CD4-positive, alpha-beta T cell treated with Interleukin-6 for 4 hours (primary cell): Measurements from ENCODE around the gene ARSG.

ENCODE experiments used
- DNase-seq: peaks from one replicate; pipeline ENCODE4 v3.0.0-alpha.2; 2020; ENCODE audit warnings: mixed read lengths

Gene ARSG

DNA sequence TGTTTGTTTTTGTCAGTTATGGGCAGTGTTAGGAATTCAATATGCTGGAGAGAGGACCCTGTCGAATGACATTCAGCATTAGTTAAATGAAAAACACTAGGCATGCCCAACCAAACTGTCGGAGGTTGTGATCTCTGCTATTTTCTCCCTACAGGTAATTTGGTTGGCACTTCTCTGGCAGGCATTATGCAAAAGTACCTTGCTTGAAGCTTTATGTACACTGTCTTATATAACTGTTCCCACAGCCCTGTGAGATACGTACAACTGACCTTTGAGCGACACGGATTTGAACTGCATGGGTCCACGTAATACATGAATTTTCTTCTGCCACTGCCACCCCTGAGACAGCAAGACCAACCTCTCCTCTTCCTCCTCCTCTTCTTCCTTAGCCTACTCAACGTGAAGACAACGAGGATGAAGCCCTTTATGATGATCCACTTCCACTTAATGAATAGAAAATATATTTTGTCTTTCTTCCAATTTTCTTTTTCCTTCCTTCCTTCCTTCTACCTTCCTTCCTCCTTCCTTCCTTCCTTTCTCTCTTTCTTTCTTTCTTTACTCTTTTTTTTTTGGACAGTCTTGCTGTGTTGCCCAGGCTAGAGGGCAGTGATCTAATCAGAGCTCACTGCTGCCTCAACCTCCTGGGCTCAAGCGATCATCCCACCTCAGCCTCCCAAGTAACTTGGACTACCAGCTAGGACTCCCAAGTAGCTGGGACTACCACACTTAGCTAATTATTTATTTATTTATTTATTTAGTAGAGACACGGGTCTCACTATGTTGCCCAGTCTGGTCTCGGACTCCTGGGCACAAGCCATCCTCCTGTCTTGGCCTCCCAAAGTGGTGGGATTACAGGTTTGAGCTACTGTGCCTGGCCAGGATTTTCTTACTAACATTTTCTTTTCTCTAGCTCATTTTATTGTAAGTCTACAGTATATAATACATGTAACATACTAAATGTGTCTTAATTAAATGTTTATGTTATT is 88.7 kb downstream of the ARSG start:
- DNase-seq, result no peak

DNA sequence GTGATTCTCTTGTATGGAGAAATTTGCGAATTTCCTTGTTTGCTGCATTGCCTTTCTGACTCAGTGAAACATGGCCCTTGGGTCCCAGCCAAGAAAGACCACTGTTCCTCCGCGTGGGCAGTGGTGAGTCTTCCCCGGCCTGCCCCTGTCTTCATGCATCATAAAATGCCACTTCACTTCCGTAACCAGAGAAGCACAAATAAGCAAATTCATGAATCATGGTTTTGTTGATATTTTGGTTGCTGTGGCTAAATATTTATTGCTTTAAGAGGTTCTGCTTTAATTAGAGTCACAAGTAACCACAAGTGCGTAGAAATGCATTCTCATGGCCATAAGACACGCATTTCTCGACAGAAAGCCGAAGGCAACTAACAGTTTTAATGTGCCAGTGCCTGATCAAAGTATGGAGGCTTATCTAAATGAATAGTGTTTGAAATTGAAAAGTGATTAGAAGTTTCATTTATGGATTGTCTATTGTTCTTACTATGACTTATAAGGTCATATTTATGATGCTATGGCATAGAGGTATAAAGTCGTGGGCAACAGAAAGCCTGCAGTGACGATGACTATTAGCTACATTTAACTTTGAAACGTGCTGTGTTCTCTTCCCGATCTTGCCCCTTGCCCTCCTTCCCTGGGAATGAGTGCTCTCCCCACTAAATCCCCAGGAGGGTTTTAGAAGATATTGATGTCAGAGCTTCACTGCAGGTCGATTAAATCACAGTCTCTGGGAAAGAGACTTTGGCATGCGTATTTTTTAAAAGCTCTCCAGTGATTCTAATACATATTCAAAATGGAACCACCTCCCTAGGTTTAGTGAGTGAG is 90.0 kb downstream of the ARSG start:
- no peak for DNase-seq

DNA sequence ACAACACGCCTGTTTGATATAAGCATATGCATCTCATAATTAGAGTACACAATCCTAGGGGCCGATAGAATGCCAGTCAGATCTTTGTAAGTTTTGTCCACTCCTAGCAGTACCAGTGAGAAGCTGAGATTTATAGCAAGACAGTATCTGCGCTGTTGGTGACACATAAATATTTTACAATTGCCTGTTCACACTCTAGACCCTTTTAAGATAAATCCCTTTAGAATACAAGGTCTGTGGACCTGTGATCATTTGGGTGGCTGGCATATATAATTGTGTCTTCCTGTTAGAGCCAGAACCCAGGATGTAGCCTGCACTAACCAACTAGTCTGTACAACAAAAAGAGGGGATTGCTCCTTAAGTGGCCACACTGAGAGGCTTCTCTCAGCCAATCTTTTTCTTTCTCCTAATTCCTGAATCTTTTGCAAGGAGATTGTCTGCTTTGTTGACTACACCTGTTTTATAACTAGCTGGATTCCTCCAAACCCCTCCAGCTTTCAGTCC is 91.3 kb downstream of the ARSG start:
- DNase-seq, result no peak

DNA sequence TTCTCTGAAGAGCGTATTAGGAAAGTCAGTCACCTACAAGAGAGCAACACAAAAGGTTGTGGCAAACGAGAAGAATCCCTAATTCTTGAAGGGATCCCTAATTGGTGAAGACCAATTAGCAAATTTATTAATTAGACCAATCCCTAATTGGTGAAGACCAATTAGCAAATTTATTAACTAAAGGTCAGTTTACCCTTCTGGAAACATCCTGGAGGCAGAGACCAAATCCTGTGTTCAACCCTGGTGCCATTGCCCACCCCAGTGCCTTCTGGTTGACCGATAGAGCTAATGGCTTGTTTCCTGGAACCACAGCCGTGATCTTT is 91.8 kb downstream of the ARSG start:
- DNase-seq, result no peak

DNA sequence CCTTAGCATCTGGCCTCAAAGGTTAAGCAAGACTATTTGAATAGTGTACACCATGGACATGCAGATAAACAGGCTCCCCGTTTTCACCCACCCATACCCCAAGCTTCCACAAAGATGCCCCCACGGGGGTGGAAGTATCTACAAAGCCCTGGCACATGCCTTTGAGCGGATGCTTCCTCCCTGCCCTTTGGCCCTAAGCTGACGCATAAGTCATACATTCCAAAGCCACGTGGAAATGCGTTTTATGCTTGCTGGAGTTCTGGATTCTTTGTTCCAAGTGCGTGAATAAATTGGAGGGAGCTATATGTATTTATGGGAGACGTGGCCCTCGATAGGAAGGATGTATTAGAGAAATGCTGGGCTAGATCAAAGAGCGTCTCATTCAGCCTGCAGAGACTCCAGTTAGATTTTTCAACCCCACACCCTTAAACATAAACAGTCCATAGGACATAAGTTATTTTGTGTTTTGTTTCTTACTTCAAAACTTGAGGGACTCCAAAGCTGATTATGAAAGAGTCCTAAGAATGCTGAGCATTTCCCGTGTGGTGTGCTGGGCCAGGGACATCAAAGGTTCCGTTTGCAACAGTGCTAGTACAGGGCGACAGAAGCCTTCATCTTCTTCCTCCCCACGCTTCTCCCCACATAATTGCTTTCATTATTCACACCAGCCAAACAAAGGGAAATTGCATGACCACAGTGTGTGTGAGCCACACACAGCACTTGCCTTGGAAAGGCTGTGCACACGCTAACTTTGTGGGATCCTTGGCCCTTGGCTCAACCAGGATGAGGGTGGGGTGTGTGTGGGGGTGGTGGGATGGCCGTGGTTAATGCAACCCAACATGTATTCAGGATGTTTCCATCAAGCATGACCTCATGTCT is 92.4 kb downstream of the ARSG start:
- DNase-seq, result peak; percentile 38

DNA sequence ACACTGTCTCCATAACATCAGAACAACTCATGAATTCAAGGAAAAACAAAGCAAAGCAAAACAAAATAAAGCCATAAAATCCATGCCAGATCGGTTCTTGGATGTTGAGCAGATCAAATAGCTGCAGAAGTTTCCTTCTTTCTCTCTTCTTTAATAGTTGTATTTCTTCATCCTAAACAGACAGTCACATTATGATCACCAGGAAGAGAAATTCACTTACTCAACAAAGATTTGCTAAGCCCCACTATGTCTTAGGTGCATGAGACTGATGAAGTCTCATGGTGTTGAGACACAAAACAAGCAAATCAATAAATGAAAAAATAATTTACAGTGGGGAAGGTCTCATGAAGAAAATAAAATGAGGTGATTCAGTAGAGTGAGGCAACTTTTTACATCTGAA is 93.2 kb downstream of the ARSG start:
- DNase-seq, result no peak

DNA sequence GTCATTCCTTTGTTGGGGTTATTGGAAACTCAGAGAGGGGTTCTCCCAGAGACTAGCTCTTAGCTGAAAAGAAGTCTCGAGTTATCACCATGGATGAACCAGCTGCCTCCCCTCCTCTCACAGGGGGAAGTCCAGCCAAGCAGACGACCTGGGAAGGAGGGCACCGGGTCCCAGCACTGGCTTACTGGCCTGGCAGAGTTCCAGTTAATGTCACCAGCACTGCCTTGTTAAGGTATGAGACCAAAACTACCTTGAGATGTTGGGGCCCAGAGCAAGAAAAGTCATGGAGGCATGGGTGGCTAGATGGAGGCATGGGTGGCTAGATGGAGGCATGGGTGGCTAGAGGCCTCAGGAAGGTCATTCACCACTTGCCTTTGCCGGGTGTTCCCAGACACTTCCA is 93.6 kb downstream of the ARSG start:
- DNase-seq, result no peak

DNA sequence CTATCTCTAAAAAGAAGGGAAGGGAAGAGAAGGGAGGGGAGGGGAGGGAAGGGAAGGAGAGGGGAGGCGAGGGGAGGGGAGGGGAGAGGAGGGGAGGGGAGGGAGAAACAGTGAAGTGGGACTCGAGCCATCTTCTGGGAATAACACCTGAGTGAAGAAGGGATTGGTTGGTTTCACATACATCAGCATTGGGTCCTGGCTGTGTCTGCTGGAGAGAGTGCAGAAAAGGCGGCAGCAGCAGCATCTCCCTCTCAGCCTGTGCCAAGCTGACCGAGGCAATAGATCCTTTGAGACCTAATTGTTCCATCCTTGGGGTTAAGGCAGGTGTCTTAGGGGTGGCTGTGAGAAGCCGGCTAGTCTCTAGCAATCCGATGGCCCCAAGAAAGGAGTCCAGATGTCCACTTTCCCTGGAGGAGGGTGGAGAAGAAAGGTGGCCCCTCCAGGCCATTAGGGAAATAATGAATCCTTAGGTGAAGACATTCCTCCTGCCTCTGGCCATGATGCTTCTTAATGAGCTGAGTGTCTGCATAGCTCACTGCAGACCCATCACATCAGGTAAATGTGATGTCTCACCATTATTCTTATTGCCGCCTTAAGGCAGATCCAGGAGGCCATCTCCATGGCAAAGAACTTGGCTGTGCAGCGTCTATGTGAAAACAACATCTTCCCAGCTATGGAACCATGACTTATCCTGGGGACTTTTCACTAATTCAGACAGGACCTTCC is 94.4 kb downstream of the ARSG start:
- no peak for DNase-seq

DNA sequence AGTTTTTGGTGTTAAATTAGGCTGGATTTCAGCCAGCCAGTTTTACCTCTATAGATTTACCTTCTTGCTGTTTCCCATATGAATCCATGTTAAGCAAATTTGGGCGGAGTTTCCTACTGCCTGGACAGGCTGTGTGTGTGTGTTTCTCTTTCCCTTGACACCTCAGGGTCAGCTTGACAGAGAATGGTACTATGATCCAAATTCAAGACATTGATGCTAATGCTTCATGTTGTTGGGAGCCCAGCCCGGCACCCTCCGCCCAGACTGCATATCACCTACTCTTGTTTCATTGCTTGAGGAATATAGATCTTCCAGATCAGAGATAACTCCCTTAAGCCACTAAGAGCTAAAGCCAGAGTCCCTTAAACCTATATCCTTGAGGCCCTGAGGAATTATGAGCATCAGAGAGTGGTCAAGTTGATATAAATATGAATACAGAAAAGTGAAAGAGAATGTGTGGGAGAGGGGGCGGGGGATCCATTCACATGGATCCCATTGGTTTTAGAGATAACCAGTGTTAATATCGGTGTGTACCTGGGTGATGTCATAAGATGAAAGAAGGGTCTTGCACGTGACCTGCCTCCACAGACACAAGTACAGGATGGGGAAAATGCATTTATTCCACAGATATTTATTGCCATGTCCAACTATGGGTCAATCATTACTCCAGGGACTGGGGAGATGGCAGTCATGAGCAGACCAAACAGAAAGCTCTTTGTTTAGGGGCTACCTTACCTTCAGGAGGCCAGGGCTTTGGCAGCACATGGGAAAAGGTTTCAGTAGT is 96.3 kb downstream of the ARSG start:
- no peak for DNase-seq

DNA sequence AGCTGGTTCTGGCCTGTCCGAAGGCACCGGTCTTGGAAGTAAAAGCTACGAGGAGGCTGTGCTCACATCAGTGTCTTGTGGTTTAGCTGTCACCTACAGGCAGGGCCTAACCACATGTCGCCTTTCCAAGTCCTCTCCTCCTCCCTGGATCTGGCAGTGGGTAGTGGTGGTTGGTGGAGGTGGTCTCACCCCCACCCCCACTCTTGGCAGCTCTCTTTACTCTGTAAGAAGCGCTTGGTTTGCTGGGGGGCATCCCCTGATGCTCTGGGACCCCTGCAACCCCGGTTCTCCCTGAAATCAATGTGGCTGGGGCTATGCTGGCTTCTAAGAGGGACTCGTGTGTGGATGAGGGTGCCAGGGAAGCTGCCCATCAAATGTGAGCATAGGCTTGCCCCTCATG is 97.7 kb downstream of the ARSG start:
- no peak for DNase-seq

DNA sequence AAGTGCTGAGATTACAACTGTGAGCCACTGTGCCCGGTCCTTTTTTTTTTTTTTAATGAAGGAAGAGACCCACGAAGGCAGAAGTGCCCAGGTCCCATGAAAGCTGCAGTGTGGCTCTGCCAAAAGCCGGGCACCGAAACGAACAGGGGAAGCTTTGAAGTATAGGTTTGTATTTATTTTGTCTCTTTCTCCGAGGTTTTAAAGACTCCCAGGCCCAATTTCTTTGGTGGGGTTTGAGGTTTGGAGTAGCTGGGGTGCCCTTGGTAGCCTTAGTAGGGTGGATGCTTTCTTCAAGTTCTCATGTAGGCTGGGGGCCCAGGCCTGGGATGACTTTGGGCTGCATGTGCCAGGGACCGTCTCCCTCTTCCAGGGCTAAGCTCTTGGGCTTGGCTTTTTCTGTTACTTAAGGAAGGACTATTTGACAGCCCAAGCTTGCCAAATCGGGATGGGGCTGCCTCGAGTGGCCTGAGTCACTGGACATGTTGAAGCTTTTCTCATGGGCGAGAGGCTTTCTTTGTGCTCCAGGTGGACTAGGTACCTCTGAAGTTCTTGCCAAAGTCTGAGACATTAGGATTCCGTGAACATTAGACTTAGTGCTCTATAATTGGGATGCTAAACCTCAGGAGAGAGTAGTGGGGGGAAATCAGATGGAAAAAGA is 99.7 kb downstream of the ARSG start:
- DNase-seq, result no peak

DNA sequence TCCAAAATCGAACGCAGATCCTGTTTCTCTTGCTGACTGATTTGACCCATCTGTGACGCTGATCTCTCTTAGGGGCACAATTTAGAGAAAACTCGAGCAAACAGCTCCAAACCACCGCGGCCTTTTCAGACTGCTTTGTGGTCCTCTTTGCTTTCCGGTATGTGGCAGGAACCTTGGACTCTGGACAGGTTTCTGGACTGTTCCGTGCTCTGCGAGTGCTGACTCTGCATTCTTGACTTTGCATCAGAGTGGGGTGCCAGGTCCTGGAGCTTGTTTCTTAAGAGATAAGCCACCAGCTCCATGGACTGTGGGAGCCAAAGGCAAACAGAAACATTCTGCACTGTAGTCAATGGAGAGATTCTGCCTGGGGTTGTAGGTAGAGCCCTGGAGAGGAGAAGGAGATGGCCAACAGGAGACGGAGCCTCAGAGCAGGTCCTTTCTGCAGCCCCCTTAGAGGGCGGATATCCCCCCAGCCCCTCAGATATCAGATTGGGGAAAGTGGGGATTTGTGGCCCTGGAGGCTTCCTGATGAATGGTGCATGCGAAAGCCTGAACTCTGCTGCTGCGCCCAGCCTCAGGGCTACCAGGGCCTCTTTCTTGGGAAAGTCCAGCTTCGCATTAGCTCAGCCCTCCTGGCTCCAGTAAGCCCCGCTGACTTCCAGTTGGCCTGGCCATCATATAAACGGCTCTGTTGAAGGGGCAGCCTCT is 100.4 kb downstream of the ARSG start:
- DNase-seq, result no peak

DNA sequence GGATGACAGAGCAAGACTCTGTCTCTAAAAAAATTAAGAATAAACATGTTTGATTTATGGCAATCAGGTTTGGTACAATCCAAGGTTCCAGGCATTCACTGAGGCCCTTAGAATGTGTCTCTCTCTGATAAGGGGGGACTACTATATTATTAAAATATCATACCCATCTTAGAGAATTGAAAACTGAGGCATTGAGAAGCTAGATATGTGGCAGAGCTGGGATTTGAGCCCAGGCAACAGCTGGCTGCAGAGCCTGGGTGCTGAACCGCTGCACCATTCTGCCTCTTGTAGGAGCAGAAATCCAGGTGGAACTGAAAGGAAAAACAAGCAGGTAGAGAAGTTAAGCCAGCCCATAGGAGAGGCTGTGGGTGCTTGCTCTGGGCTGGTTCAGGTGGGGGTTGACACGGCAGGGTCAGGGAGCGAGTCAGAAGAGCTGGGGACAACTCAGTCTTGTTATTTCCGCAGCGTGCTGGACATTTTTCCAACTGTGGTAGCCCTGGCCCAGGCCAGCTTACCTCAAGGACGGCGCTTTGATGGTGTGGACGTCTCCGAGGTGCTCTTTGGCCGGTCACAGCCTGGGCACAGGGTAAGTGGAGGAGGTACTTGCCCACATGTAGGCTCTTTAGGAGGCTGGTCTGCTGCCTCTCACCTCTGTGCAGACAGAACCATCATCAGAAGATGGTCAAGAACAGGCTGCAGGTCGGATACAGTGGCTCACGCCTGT is 103.5 kb downstream of the ARSG start:
- DNase-seq, result no peak

DNA sequence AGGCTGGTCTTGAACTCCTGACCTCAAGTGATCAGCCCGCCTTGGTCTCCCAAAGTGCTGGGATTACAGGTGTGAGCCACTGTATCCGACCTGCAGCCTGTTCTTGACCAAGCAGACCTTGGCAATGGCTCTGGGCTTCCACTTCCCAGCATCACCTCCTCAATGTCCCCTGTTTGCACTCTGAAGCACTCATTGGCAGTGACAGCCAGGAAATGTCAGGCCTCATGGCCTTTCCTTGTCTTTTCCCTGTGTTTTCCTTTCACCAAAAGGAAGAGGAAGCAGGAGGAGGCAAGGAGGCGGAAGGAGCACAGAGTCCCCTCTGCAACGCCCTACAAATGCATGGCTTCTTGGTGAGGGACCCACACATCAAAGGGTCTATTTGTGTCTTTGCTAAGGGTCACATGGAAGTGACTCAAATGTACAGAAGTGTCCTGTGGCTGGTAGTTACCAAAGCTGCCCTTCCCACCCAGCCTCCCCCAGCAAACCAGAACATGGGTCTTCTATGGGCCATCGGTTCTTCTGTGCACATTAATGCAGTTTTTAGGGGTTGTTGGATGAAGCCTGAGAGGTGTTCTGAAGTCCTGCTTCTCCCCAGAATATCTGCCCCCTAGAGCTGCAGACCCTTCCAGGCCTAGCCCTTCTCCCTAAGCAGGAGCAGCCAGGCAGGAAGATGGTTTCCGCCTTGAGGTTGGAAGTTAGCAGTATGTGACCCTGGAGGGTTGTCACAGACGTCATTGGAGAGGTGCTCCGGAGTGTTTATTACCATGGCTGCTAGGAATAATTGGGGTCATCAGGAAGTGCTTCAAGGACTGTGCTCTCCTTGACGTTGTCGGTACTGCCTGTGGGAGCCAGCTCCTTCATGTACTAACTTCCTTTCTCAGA is 105.2 kb downstream of the ARSG start:
- DNase-seq, result no peak

DNA sequence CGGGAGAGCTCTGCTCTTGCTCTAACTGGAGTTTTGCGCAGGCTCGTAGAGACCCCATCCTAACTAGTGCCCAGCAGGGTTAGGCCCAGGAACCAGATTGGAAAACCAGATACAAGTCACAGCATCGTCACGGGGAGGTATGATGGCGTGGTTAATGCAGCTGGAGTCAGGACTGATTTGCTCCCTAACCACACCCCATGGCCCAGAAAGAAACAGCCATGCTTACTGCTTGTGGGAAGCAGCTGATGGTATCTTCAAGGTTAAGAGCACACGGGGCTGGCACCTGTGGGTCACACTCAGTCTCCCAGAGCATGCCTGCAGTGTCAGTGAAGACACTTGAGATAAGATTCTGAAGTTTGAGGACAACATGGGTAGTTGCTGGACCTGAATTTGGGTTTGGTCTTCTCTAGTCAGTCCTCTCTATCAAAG is 105.8 kb downstream of the ARSG start:
- no peak for DNase-seq

DNA sequence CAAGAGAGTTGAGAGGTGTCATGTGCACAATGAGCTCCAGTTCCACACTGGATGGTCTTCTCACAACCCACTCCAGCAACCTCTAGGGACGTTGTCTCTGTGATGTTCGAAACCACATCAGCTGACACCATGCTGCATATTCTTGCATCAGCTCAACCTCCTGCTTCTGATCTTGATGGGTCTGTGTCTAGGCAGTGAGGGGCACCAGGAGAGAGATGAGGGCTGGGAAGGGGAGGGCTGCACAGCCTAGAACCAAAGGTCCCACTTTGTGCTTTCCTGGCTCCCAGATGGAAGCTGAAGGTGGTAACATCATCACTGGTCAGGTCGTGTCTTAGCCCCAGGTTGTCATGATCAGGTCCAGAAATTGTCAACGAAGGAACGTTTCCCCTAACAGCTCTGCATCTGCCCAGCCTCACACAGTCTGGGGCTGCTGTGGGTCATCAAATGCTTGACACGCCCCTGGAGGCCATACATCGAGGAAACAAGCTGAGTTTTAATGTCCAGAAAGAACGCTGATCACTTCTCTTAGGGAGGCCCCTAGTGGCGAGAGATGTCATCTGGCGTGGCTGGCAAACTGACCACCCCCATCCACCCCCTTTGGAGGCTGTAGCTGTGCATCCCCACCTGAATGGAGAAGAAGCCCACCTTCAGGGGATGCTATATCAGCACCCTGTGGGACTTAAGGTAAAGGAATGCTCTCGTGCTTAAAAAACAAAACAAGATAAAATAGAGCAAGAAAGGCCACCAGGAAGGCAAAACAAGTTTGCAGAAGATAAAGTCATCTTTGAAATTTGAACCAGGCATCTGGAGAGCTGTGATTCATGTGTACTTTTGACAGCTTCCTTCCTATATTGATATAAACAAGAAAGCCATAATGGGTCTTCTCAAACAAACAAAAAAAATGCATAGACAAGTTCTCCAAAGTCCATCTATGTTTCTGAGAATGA is 107.7 kb downstream of the ARSG start:
- peak; percentile 38 for DNase-seq
